ENCODE data around the gene KCNMA1.

KCNMA1 gene

GRCh38 chr10:77448226-77448625 lies 189.4 kb downstream of the KCNMA1 start:
- no peak for DNase-seq (ENCODE audit: low read depth)

- no peak for DNase-seq (ENCODE audit: low read depth)
Observed at GRCh38 chr10:77446700-77447099, 190.9 kb downstream of the KCNMA1 start.

GRCh38 chr10:77445547-77445946 lies 192.1 kb downstream of the KCNMA1 start:
- no peak for DNase-seq (ENCODE audit: low read depth)

- DNase-seq (ENCODE audit: low read depth) = no peak
Observed at GRCh38 chr10:77444041-77444440, 193.6 kb downstream of the KCNMA1 start.

- no peak for DNase-seq (ENCODE audit: low read depth)
Observed at GRCh38 chr10:77442699-77443189, 194.9 kb downstream of the KCNMA1 start.

- DNase-seq (ENCODE audit: low read depth) = no peak
Observed at GRCh38 chr10:77441353-77442166, 196.0 kb downstream of the KCNMA1 start.

GRCh38 chr10:77436257-77436975 lies 201.2 kb downstream of the KCNMA1 start:
- DNase-seq (ENCODE audit: low read depth) = no peak

- DNase-seq (ENCODE audit: low read depth) = no peak
Observed at GRCh38 chr10:77433546-77433945, 204.1 kb downstream of the KCNMA1 start.

- DNase-seq (ENCODE audit: low read depth) = no peak
Observed at GRCh38 chr10:77431980-77432797, 205.4 kb downstream of the KCNMA1 start.

GRCh38 chr10:77431209-77431611 lies 206.4 kb downstream of the KCNMA1 start:
- DNase-seq (ENCODE audit: low read depth) = no peak

- DNase-seq (ENCODE audit: low read depth) = no peak
Observed at GRCh38 chr10:77430530-77430929, 207.1 kb downstream of the KCNMA1 start.

GRCh38 chr10:77428691-77429395 lies 208.8 kb downstream of the KCNMA1 start:
- no peak for DNase-seq (ENCODE audit: low read depth)

GRCh38 chr10:77424257-77424656 lies 213.4 kb downstream of the KCNMA1 start:
- DNase-seq (ENCODE audit: low read depth) = no peak

GRCh38 chr10:77422491-77423338 lies 214.9 kb downstream of the KCNMA1 start:
- DNase-seq (ENCODE audit: low read depth) = no peak

- no peak for DNase-seq (ENCODE audit: low read depth)
Observed at GRCh38 chr10:77421591-77421990, 216.0 kb downstream of the KCNMA1 start.

GRCh38 chr10:77420947-77421523 lies 216.6 kb downstream of the KCNMA1 start:
- DNase-seq (ENCODE audit: low read depth) = no peak

- DNase-seq (ENCODE audit: low read depth) = no peak
Observed at GRCh38 chr10:77419979-77420378, 217.6 kb downstream of the KCNMA1 start.

- no peak for DNase-seq (ENCODE audit: low read depth)
Observed at GRCh38 chr10:77419056-77419455, 218.6 kb downstream of the KCNMA1 start.

- DNase-seq (ENCODE audit: low read depth) = no peak
Observed at GRCh38 chr10:77417806-77418640, 219.6 kb downstream of the KCNMA1 start.

Data from activated T-helper 9 cell treated with anti-CD3 and anti-CD28 coated beads, Interleukin-2, amount 50 U/mL, for 16 hours (primary cell).